Suprapubic skin (tissue), 4 donors: Measurements from ENCODE around the gene PHKA1. TPM values are rescaled to one million over a fixed set of nuclear protein-coding genes. Genes with fewer than 3 reads are reported as not detected.
"Not testable (repeated sequence)": the region's sequence is repeated elsewhere in the genome, so short reads cannot be mapped to it uniquely, and the experiment has no call there.

Experiments
- DNase-seq, 2 donors: peaks; one replicate each; pipeline ENCODE4 v3.0.0-alpha.2; 2019; ENCODE audit warnings: low spot score in 2 of 2
- H3K27ac ChIP-seq: fragments of 200-600 bp; sonication (generic); one replicate; pipeline ENCODE4 v1.5.1; 2019
- H3K27me3 ChIP-seq: fragments of 200-600 bp; sonication (generic); one replicate; pipeline ENCODE4 v1.5.1; 2019
- H3K36me3 ChIP-seq: fragments of 200-600 bp; sonication (generic); one replicate; pipeline ENCODE4 v1.5.1; 2019
- H3K4me1 ChIP-seq: fragments of 200-600 bp; sonication (generic); one replicate; pipeline ENCODE4 v1.5.1; 2019
- H3K4me3 ChIP-seq: fragments of 200-600 bp; sonication (generic); one replicate; pipeline ENCODE4 v1.5.1; 2019; ENCODE audit warnings: mild to moderate bottlenecking
- H3K9me3 ChIP-seq: fragments of 200-600 bp; sonication (generic); one replicate; pipeline ENCODE4 v1.5.1; 2019
- CTCF ChIP-seq, 2 donors: fragments of 200-600 bp in 1 of 2; fragments of 450-650 bp in 1 of 2; sonication (generic) in 1 of 2; IDR thresholded peaks; one replicate each; pipeline ENCODE4 v1.5.1; 2016 to 2019; ENCODE audit warnings: antibody characterized with exemption in 2 of 2, mild to moderate bottlenecking in 1 of 2, moderate library complexity in 1 of 2
- EP300 ChIP-seq: sonication (generic); formaldehyde crosslinking; IDR thresholded peaks from one replicate; pipeline ENCODE4 v1.6.1; 2017; ENCODE audit warnings: antibody characterized with exemption
- POLR2A ChIP-seq, 2 donors: fragments of 450-650 bp; IDR thresholded peaks; one replicate each; pipeline ENCODE4 v1.6.1; 2017; ENCODE audit warnings: antibody characterized with exemption in 2 of 2, mild to moderate bottlenecking in 2 of 2, moderate library complexity in 2 of 2
- POLR2AphosphoS5 ChIP-seq, 3 donors: sonication (generic); formaldehyde crosslinking; IDR thresholded peaks; one replicate each; pipeline ENCODE4 v1.6.1; 2017; ENCODE audit warnings: antibody characterized with exemption in 3 of 3
- WGBS: methylation state at CpG from one replicate; pipeline ENCODE4 v1.1.5; 2018; 5-methylcytosine and 5-hydroxymethylcytosine counted together
- total RNA-seq, 4 donors: library from RNA; depleted of rRNA; stranded (reverse); fragments of >200 nt; gene quantifications; one replicate each; pipeline ENCODE4 v1.1.0, GENCODE V29; 2016

Gene PHKA1
- total RNA-seq, 4 donors from 2014 or later = 2.9 to 4.3 (median 4.0) TPM

- Histone ChIP-seq H3K4me1 (peaks cover 4% of the 10 kb centered on the region), H3K27ac (peak overlapping the region; percentile 41), H3K36me3 (no peaks in the 10 kb centered on the region), H3K9me3 (no peaks in the 10 kb centered on the region), H3K4me3 (no peak overlapping the region), H3K27me3 (no peaks in the 10 kb centered on the region)
- no peak for DNase-seq
- TF ChIP-seq EP300 (no peak), POLR2A (IDR thresholded peaks at IDR 0.05) (no peak), POLR2AphosphoS5 (IDR thresholded peaks at IDR 0.05) (no peak), CTCF (IDR thresholded peaks at IDR 0.05) (no peak)
- WGBS = 47% methylated on average over 1 of the region's 1 CpG
Observed at GRCh38 chrX:72621163-72621562, 92.9 kb downstream of the PHKA1 start.

- TF ChIP-seq CTCF (IDR thresholded peaks at IDR 0.05) = no peak
- TF ChIP-seq POLR2AphosphoS5 (IDR thresholded peaks at IDR 0.05) = peak in 1 of 3 donors; percentile 14
- 70% methylated on average over 9 of the region's 9 CpGs for whole genome bisulfite sequencing
- H3K4me1 ChIP-seq = peaks cover 4% of the 10 kb centered on the region
- no peak for DNase-seq
- H3K9me3 ChIP-seq = no peaks in the 10 kb centered on the region
- H3K4me3 ChIP-seq = no peak overlapping the region
- H3K36me3 ChIP-seq = no peaks in the 10 kb centered on the region
- peak overlapping the region; percentile 41 for H3K27ac ChIP-seq
- H3K27me3 ChIP-seq = no peaks in the 10 kb centered on the region
Observed at GRCh38 chrX:72620550-72621145, 93.5 kb downstream of the PHKA1 start.

- WGBS = 58% methylated on average over 2 of the region's 2 CpGs
Observed at GRCh38 chrX:72609313-72609712, 104.8 kb downstream of the PHKA1 start.

GRCh38 chrX:72604705-72605104, 109.4 kb downstream of the PHKA1 start:
- 61% methylated on average over 3 of the region's 3 CpGs for WGBS
- no peak overlapping the region for H3K27ac ChIP-seq
- H3K9me3 ChIP-seq = no peaks in the 10 kb centered on the region
- no peak overlapping the region for H3K4me3 ChIP-seq
- DNase-seq = no peak
- H3K27me3 ChIP-seq = no peaks in the 10 kb centered on the region
- TF ChIP-seq CTCF (IDR thresholded peaks at IDR 0.05) = no peak
- no peak for TF ChIP-seq POLR2A (IDR thresholded peaks at IDR 0.05)
- TF ChIP-seq POLR2AphosphoS5 (IDR thresholded peaks at IDR 0.05) = no peak
- no peak for TF ChIP-seq EP300
- H3K36me3 ChIP-seq = no peaks in the 10 kb centered on the region
- no peaks in the 10 kb centered on the region for H3K4me1 ChIP-seq

More at GRCh38 chrX:72609313-72609712, 104.8 kb downstream of the PHKA1 start:
- TF ChIP-seq EP300 (no peak), POLR2AphosphoS5 (IDR thresholded peaks at IDR 0.05) (no peak), CTCF (IDR thresholded peaks at IDR 0.05) (no peak), POLR2A (IDR thresholded peaks at IDR 0.05) (no peak)
- H3K4me3 ChIP-seq = no peak overlapping the region
- H3K4me1 ChIP-seq = no peaks in the 10 kb centered on the region
- H3K27ac ChIP-seq = no peak overlapping the region
- no peaks in the 10 kb centered on the region for H3K36me3 ChIP-seq
- no peaks in the 10 kb centered on the region for H3K27me3 ChIP-seq
- DNase-seq = no peak
- H3K9me3 ChIP-seq = no peaks in the 10 kb centered on the region

- DNase-seq = no peak
- no peak for TF ChIP-seq CTCF (IDR thresholded peaks at IDR 0.05)
- TF ChIP-seq EP300 = no peak
- no peak for TF ChIP-seq POLR2AphosphoS5 (IDR thresholded peaks at IDR 0.05)
- TF ChIP-seq POLR2A (IDR thresholded peaks at IDR 0.05) = no peak
- Histone ChIP-seq H3K27me3 (no peaks in the 10 kb centered on the region), H3K9me3 (no peaks in the 10 kb centered on the region), H3K36me3 (no peaks in the 10 kb centered on the region), H3K27ac (no peak overlapping the region), H3K4me3 (no peak overlapping the region), H3K4me1 (no peaks in the 10 kb centered on the region)
- 89% methylated on average over 2 of the region's 2 CpGs for WGBS
Observed at GRCh38 chrX:72604112-72604511, 110.0 kb downstream of the PHKA1 start.

- H3K27ac ChIP-seq, H3K27me3 ChIP-seq, H3K4me3 ChIP-seq, H3K36me3 ChIP-seq, DNase-seq, H3K4me1 ChIP-seq, H3K9me3 ChIP-seq: not testable (repeated sequence)
- 79% methylated on average over 4 of the region's 4 CpGs for WGBS
Observed at GRCh38 chrX:72591038-72591437, 123.1 kb downstream of the PHKA1 start.
